ENCODE measurements around the gene GSN. TPM values are rescaled to one million over a fixed set of nuclear protein-coding genes. Genes with fewer than 3 reads are reported as not detected.

GSN gene
- total and polyA plus RNA-seq, 8 donors: 215 to 909 (median 531) TPM

- intact Hi-C loops (cut with DNase I; ENCODE audit: low total_unique reads): no loop called here
- no peak for DNase-seq
- WGBS, 5 donors: 90 to 96% (median 94%) methylated on average over 7 to 13 of the region's 13 CpGs
- H3K9me3 ChIP-seq: no peaks in the 10 kb centered on the region
- H3K36me3 ChIP-seq: peaks cover 39 to 62% (median 55%) of the 10 kb centered on the region in 4 donors
- no peaks in the 10 kb centered on the region for H3K27me3 ChIP-seq
- peak overlapping the region; percentile 8 to 62 (median 40) for H3K4me3 ChIP-seq
- TF ChIP-seq CTCF (IDR thresholded peaks at IDR 0.05) (no peak), POLR2A (IDR thresholded peaks at IDR 0.05) (no peak), POLR2AphosphoS5 (IDR thresholded peaks at IDR 0.05) (no peak)
- H3K27ac ChIP-seq: peak overlapping the region; percentile 14 to 96 (median 66)
- peaks cover 34 to 79% (median 71%) of the 10 kb centered on the region in 4 donors for H3K4me1 ChIP-seq
These were observed 34.8 kb downstream of the GSN start for GRCh38 chr9:121302786-121303185.

- no peak for DNase-seq
- Histone ChIP-seq H3K27me3 (no peaks in the 10 kb centered on the region), H3K9me3 (no peaks in the 10 kb centered on the region), H3K4me3 (peak overlapping the region in 3 of 4 donors; percentile 2 to 62 (median 22)), H3K4me1 (peaks cover 24 to 70% (median 62%) of the 10 kb centered on the region in 4 donors), H3K27ac (peak overlapping the region in 4 of 5 donors; percentile 59 to 96 (median 66)), H3K36me3 (peaks cover 48 to 72% (median 65%) of the 10 kb centered on the region in 4 donors)
- WGBS, 5 donors: 72 to 96% (median 87%) methylated on average over 3 of the region's 3 CpGs
- TF ChIP-seq EP300 (IDR thresholded peaks at IDR 0.05): no peak
- intact Hi-C loops (cut with DNase I; ENCODE audit: low total_unique reads): no loop called here
These were observed 35.8 kb downstream of the GSN start for GRCh38 chr9:121303456-121304451.

- intact Hi-C loops (cut with DNase I; ENCODE audit: low total_unique reads): no loop called here
- H3K4me1 ChIP-seq: peaks cover 17 to 65% (median 54%) of the 10 kb centered on the region in 4 donors
- H3K9me3 ChIP-seq: no peaks in the 10 kb centered on the region
- H3K4me3 ChIP-seq: peak overlapping the region in 3 of 4 donors; percentile 11 to 62 (median 16)
- no peak for DNase-seq
- WGBS, 5 donors: 78 to 98% (median 79%) methylated on average over 1 of the region's 1 CpG
- peak overlapping the region in 4 of 5 donors; percentile 31 to 96 (median 66) for H3K27ac ChIP-seq
- no peak for TF ChIP-seq POLR2AphosphoS5 (IDR thresholded peaks at IDR 0.05)
- no peak for TF ChIP-seq EP300 (IDR thresholded peaks at IDR 0.05)
- TF ChIP-seq POLR2A (IDR thresholded peaks at IDR 0.05): no peak
- no peak for TF ChIP-seq CTCF (IDR thresholded peaks at IDR 0.05)
- no peaks in the 10 kb centered on the region for H3K27me3 ChIP-seq
- H3K36me3 ChIP-seq: peaks cover 50 to 82% (median 75%) of the 10 kb centered on the region in 4 donors
These were observed 36.7 kb downstream of the GSN start for GRCh38 chr9:121304707-121305106.

- Histone ChIP-seq H3K4me1 (peaks cover 17 to 60% (median 48%) of the 10 kb centered on the region in 4 donors), H3K36me3 (peaks cover 54 to 89% (median 82%) of the 10 kb centered on the region in 4 donors), H3K9me3 (no peaks in the 10 kb centered on the region), H3K27ac (peak overlapping the region in 4 of 5 donors; percentile 59 to 96 (median 66)), H3K27me3 (no peaks in the 10 kb centered on the region), H3K4me3 (no peak overlapping the region)
- intact Hi-C loops (cut with DNase I; ENCODE audit: low total_unique reads): no loop called here
- TF ChIP-seq CTCF (IDR thresholded peaks at IDR 0.05) (no peak), POLR2AphosphoS5 (IDR thresholded peaks at IDR 0.05) (peak; percentile 5 to 57 (median 56)), EP300 (IDR thresholded peaks at IDR 0.05) (no peak), POLR2A (IDR thresholded peaks at IDR 0.05) (no peak)
- peak; percentile 44 to 51 for DNase-seq
- WGBS, 5 donors: 70 to 84% (median 76%) methylated on average over 1 to 13 of the region's 13 CpGs
These were observed 37.5 kb downstream of the GSN start for GRCh38 chr9:121305269-121305994.
